SK-N-SH (cell line): ENCODE results near the gene ZIC5. TPM values are rescaled to one million over a fixed set of nuclear protein-coding genes. Genes with fewer than 3 reads are reported as not detected.
A peak's percentile ranks its signal among the peaks of the same experiment; 100 is the strongest.

ENCODE experiments used
- CTCF ChIA-PET: fragments of 300-600, 350-600 bp; formaldehyde crosslinking; extraction: SDS; loops from one replicate; lab custom pipeline; 2021; lab: Yijun Ruan, JAX
- POLR2A ChIA-PET: fragments of 350-600 bp; sonication (Branson Sonifier 250); formaldehyde crosslinking; extraction: SDS; loops from one replicate; lab custom pipeline; 2020; ENCODE audit warnings: antibody characterized with exemption, inconsistent platforms; lab: Yijun Ruan, JAX
- DNase-seq: peaks from one replicate; pipeline ENCODE4 v3.0.0; 2012
- H2AFZ ChIP-seq: fragments of 200-600 bp; sonication (generic); 2 replicates; pipeline ENCODE4 v1.8.1; 2016; ENCODE audit warnings: antibody characterized with exemption, mild to moderate bottlenecking, low read depth
- H3F3A ChIP-seq: fragments of 200-600 bp; sonication (generic); replicated peaks from 2 replicates; pipeline ENCODE3; 2016; ENCODE audit warnings: antibody characterized with exemption, mild to moderate bottlenecking; ENCODE audit not compliant: insufficient read depth
- H3K27ac ChIP-seq, 2 experiments: fragments of 200-500 bp in 1 of 2; fragments of 200-600 bp in 1 of 2; sonication (Bioruptor generic) in 1 of 2; sonication (generic), shearing (Covaris generic) in 1 of 2; 2 replicates each; pipeline versions ENCODE4 v1.5.1 to v1.6.1; 2014 to 2016; ENCODE audit warnings: low read depth in 2 of 2, inconsistent platforms in 1 of 2, low read length in 1 of 2, mild to moderate bottlenecking in 1 of 2, mixed read lengths in 1 of 2
- H3K27me3 ChIP-seq: fragments of 200-600 bp; sonication (generic), shearing (Covaris generic); 2 replicates; pipeline ENCODE4 v1.6.1; 2016; ENCODE audit warnings: mixed run types; ENCODE audit not compliant: insufficient read depth
- H3K36me3 ChIP-seq, 2 experiments: fragments of 200-500 bp in 1 of 2; fragments of 200-600 bp in 1 of 2; sonication (Bioruptor generic) in 1 of 2; sonication (generic) in 1 of 2; replicated peaks in 1 of 2; 2 replicates each; pipeline versions ENCODE3 to v1.5.1; 2014 to 2016; ENCODE audit warnings: low read length in 1 of 2, mild to moderate bottlenecking in 1 of 2; ENCODE audit not compliant: insufficient read depth in 2 of 2, control insufficient read depth in 1 of 2
- H3K4me1 ChIP-seq, 2 experiments: fragments of 200-500 bp in 1 of 2; fragments of 200-600 bp in 1 of 2; sonication (Bioruptor generic) in 1 of 2; sonication (generic), shearing (Covaris generic) in 1 of 2; 2 replicates each; pipeline versions ENCODE4 v1.5.1 to v1.6.1; 2014 to 2016; ENCODE audit warnings: low read depth in 1 of 2, low read length in 1 of 2, mixed run types in 1 of 2; ENCODE audit not compliant: insufficient read depth in 2 of 2, control insufficient read depth in 1 of 2
- H3K4me2 ChIP-seq: fragments of 200-600 bp; sonication (generic), shearing (Covaris generic); 2 replicates; pipeline ENCODE4 v1.6.1; 2017; ENCODE audit warnings: mixed run types
- H3K4me3 ChIP-seq, 2 experiments: fragments of 200-500 bp in 1 of 2; fragments of 200-600 bp in 1 of 2; sonication (Bioruptor generic) in 1 of 2; sonication (generic), shearing (Covaris generic) in 1 of 2; 2 replicates each; pipeline versions ENCODE4 v1.5.1 to v1.8.1; 2014 to 2016; ENCODE audit warnings: low read depth in 2 of 2, inconsistent platforms in 1 of 2, low read length in 1 of 2, mild to moderate bottlenecking in 1 of 2, mixed read lengths in 1 of 2, moderate library complexity in 1 of 2
- H3K79me2 ChIP-seq: fragments of 200-600 bp; sonication (generic); 2 replicates; pipeline ENCODE4 v1.8.1; 2017; ENCODE audit warnings: mild to moderate bottlenecking; ENCODE audit not compliant: insufficient read depth
- H3K9ac ChIP-seq: fragments of 200-600 bp; sonication (generic); 2 replicates; pipeline ENCODE4 v1.6.1; 2017; ENCODE audit warnings: mixed run types
- H3K9me2 ChIP-seq: fragments of 200-600 bp; sonication (generic); 2 replicates; pipeline ENCODE4 v1.6.1; 2017; ENCODE audit warnings: mixed run types
- H3K9me3 ChIP-seq: fragments of 200-600 bp; sonication (generic); 2 replicates; pipeline ENCODE4 v1.6.1; 2017; ENCODE audit warnings: mixed run types, mild to moderate bottlenecking, moderate library complexity
- H4K20me1 ChIP-seq: fragments of 200-600 bp; sonication (generic); 2 replicates; pipeline ENCODE4 v1.6.1; 2017; ENCODE audit warnings: mild to moderate bottlenecking, mixed run types; ENCODE audit not compliant: insufficient read depth
- CHD2 ChIP-seq: fragments of 150-350 bp; IDR thresholded peaks from 2 replicates; pipeline ENCODE4 v1.6.1; 2018; ENCODE audit warnings: low read length; ENCODE audit not compliant: partially characterized antibody
- ELF1 ChIP-seq: IDR thresholded peaks from 2 replicates; pipeline ENCODE4 v1.4.0; 2012
- FOXJ3 ChIP-seq: sonication (generic); formaldehyde crosslinking; IDR thresholded peaks from 2 replicates; pipeline ENCODE4 v1.5.1; 2020; ENCODE audit warnings: mild to moderate bottlenecking, missing genetic modification reagents
- FOXM1 ChIP-seq: IDR thresholded peaks from 2 replicates; pipeline ENCODE4 v1.4.0; 2012; ENCODE audit warnings: low read depth, mild to moderate bottlenecking
- GABPA ChIP-seq: IDR thresholded peaks from 2 replicates; pipeline ENCODE4 v1.4.0; 2012; ENCODE audit warnings: low read depth, mild to moderate bottlenecking
- IRF3 ChIP-seq: fragments of 150-350 bp; IDR thresholded peaks from 2 replicates; pipeline ENCODE4 v1.6.1; 2016; ENCODE audit warnings: mild to moderate bottlenecking, low read depth, low read length
- MXI1 ChIP-seq: IDR thresholded peaks from 2 replicates; pipeline ENCODE4 v1.6.1; 2012; ENCODE audit warnings: mild to moderate bottlenecking, low read depth, low read length, improper control_type of control experiment
- NFIC ChIP-seq: IDR thresholded peaks from 2 replicates; pipeline ENCODE4 v1.4.0; 2012; ENCODE audit warnings: borderline replicate concordance
- RXRA ChIP-seq: IDR thresholded peaks from 2 replicates; pipeline ENCODE4 v1.4.0; 2012; ENCODE audit warnings: low read depth, mild to moderate bottlenecking, borderline replicate concordance
- TCF12 ChIP-seq: IDR thresholded peaks from 2 replicates; pipeline ENCODE4 v1.4.0; 2012
- TEAD4 ChIP-seq: IDR thresholded peaks from 2 replicates; pipeline ENCODE4 v1.4.0; 2012; ENCODE audit warnings: mild to moderate bottlenecking, borderline replicate concordance; ENCODE audit not compliant: insufficient read depth
- ZBTB33 ChIP-seq: IDR thresholded peaks from 2 replicates; pipeline ENCODE4 v1.4.0; 2012; ENCODE audit warnings: low read depth, borderline replicate concordance
- WGBS: methylation state at CpG from one replicate; pipeline ENCODE4 v1.1.6; 2017; ENCODE audit warnings: low lambda C conversion rate; 5-methylcytosine and 5-hydroxymethylcytosine counted together
- polyA plus RNA-seq, 3 experiments: library from polyadenylated mRNA; depleted of rRNA; stranded (reverse); fragments of >200 nt; gene quantifications; 2 replicates each; pipeline ENCODE4 v1.2.3, GENCODE V29; 2012
- TF ChIP-seq, protein P1 (sequence below): IDR thresholded peaks from 2 replicates; pipeline ENCODE4 v1.4.0; 2012; ENCODE audit warnings: low read depth

Gene ZIC5
- polyA plus RNA-seq, 1 of the 3 experiments (the other 2 are of a cell fraction), result not detected

DNA sequence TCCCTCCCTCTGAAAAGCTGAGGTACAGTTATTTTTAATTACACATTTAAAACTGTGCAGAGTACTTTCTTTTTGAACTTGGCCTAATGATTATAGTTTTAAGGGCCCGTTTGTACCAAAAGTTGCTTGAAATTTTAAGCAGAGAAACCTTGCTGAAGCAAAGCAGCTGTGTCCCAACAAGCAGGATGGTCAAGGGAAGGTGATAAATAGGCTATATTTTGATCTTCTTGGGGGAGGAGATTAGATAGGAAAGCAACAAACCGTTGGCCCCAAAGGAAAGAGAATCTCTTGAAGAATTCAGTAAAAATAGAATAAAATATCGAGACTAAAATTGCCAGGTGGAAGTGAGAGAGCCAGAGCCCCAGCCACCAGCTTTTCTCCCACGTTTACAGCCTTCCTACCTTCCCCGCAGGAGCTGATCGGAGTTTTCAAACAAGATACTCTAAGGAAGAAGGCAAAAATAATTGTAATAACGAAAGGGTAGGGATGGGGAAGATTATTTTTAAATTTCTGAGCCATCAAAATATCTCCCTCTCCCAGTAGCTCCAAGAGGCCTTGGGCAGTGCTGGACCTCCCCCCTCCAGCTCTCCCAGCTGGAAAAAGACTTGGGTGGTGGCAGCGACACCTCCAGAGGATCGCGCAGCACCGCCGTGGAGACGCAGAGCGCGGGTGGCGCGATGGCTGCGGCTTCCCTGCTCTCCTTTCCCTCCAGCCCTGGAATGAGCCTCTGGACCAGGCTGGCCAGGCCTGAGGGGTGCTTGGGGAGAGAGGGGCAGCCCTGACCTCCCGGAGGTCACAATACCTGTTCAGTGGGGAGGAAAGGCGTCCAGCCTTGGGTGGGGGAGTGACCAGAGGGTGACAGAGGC is 15.8 kb upstream of the ZIC5 start:
- no peak overlapping the region for H3K4me3 ChIP-seq

More for the DNA sequence above, 15.8 kb upstream of the ZIC5 start:
- Histone ChIP-seq H3K4me2 (no peak overlapping the region), H3K4me1 (no peaks in the 10 kb centered on the region; a peak in 1 of 4 replicates), H3K36me3 (no peaks in the 10 kb centered on the region), H3K27me3 (peaks cover 96% of the 10 kb centered on the region), H3K27ac (no peak overlapping the region), H4K20me1 (peaks cover 38% of the 10 kb centered on the region), H3K9me2 (no peaks in the 10 kb centered on the region), H2AFZ (no peak overlapping the region), H3K9me3 (no peaks in the 10 kb centered on the region), H3K79me2 (no peaks in the 10 kb centered on the region), H3F3A (peaks cover 4% of the 10 kb centered on the region), H3K9ac (no peak overlapping the region)
- TF ChIP-seq GABPA (no peak), CHD2 (no peak), RXRA (no peak), FOXJ3 (CRISPR knock-in tag) (no peak), TEAD4 (no peak), MXI1 (no peak), IRF3 (no peak), FOXM1 (no peak), ZBTB33 (no peak), NFIC (no peak), ELF1 (no peak), TCF12 (no peak)
- TF ChIP-seq, protein P1, sequence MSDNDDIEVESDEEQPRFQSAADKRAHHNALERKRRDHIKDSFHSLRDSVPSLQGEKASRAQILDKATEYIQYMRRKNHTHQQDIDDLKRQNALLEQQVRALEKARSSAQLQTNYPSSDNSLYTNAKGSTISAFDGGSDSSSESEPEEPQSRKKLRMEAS, result no peak
- ChIA-PET POLR2A (no interaction called here), CTCF (interaction anchor here (0.6 to 3.8 kb wide), 8 partner anchors 9 to 1148 kb away, joined by 3 to 24 read pairs (median 4); no protein-coding TSS in a partner anchor)
- WGBS, result 12% methylated on average over 11 of the region's 20 CpGs
- peak; percentile 32 for DNase-seq
